ENCODE data around the gene POU3F1. TPM values are rescaled to one million over a fixed set of nuclear protein-coding genes. Genes with fewer than 3 reads are reported as not detected.
A peak's percentile ranks its signal among the peaks of the same experiment; 100 is the strongest.

The POU3F1 gene
- total RNA-seq, 2 experiments from 2014 or later = not detected

DNA sequence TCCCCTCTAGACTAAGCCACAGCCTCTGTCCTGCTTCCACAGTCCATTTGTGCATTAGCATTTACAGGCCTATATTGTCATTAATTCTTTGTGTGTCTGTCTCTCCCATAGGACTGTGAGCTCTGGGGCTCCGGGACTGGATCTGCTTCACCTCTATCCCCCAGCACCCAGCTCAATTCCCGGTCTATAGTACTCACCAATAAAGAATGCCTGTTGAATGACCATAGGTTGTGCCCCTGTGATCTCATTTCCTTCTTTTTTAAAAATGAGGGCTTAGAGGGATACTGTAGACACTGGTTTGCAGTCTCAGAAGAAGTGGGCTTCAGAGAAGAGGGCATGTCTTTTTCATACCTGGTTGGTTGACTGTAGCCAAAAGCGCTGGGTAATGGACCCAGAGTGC is 8.8 kb upstream of the POU3F1 start:
- Mint-ChIP-seq H3K4me3 (no peak overlapping the region), H3K27ac (no peak overlapping the region), H3K27me3 (ENCODE audit: low read depth) (peaks cover 14% of the 10 kb centered on the region), H3K9me3 (ENCODE audit: insufficient read depth) (no peaks in the 10 kb centered on the region), H3K4me1 (ENCODE audit: low read depth) (peaks cover 6% of the 10 kb centered on the region), H3K36me3 (ENCODE audit: low read depth) (no peaks in the 10 kb centered on the region)
- CTCF ChIA-PET = no interaction called here
- ATAC-seq (no peak), DNase-seq (no peak)
- POLR2A ChIA-PET = no interaction called here

DNA sequence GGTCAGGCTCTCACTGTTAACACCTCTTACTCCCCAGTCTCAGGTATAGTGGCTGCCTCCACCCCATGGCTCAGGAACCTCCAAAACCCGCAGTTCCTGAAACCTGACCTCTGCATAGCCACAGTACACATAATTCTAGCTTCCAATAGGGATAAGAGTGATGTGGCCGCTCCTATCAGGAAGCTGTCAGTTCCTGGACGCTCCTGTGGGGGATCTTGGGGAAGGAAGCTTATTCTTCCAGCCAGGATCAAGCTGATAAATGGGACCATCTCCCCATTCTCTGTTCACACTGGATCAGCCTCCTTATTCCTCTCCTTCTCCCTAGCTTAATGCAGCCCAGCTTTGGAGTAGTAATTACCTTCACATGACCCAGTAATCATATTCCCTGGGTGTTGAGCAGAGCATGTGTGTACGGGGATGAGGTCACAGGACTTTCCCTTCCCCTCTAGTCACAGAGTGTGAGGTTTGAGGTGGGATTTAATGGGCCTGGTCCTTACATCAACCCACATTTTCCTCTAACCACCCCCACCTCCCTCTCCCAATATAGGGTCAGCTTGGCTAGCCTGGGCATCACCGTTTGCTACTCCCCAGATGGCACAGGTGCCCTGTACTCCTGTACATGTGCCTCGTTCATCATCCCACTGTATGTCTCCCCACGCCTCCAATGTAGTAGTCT is 7.0 kb upstream of the POU3F1 start:
- no peak overlapping the region for H3K27ac Mint-ChIP-seq
- CTCF ChIA-PET = interaction anchor here (2.2 kb wide), 1 partner anchor 26 kb away, joined by 7 read pairs; no protein-coding TSS in a partner anchor
- peaks cover 20% of the 10 kb centered on the region for H3K27me3 Mint-ChIP-seq (ENCODE audit: low read depth)
- peaks cover 6% of the 10 kb centered on the region for H3K4me1 Mint-ChIP-seq (ENCODE audit: low read depth)
- H3K4me3 Mint-ChIP-seq = no peak overlapping the region
- no peaks in the 10 kb centered on the region for H3K9me3 Mint-ChIP-seq (ENCODE audit: insufficient read depth)
- no peaks in the 10 kb centered on the region for H3K36me3 Mint-ChIP-seq (ENCODE audit: low read depth)
- ATAC-seq (no peak), DNase-seq (no peak)
- POLR2A ChIA-PET = no interaction called here

DNA sequence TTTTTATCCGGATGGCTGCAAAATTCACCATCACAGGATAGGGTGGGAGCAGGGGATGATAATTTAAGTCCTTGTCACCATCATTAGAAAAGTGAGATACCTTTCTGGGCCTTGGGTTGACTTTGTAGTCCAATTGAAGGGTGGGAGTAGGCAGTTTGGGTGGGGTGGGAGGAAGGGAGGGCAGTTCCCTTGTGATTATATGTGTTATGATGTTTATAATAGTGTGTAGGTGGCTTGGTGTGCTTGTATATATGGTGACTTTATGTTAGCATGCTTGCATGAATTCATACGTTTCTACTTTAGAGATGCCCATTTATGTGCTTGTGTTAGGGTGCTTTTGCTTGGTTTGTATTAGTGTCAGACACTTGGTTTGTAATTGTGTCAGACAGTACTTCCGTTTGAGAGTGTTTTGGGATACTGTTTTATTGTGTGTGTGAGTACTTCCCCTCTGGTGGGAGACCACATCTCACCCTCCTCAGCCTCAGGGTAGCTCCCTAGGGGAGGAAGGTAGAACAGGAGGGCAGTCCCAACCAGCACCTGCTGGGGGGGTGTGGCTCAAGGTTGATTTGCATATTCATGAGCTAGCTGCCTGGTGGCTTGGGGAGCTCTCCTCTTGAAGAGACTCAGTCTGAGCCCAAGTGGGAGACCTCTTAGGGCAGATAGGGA is 6.3 kb upstream of the POU3F1 start:
- Mint-ChIP-seq H3K9me3 (ENCODE audit: insufficient read depth) (no peaks in the 10 kb centered on the region), H3K36me3 (ENCODE audit: low read depth) (no peaks in the 10 kb centered on the region), H3K27ac (no peak overlapping the region), H3K4me3 (no peak overlapping the region), H3K4me1 (ENCODE audit: low read depth) (peaks cover 6% of the 10 kb centered on the region), H3K27me3 (ENCODE audit: low read depth) (peaks cover 25% of the 10 kb centered on the region)
- peak; percentile 43 for ATAC-seq
- CTCF ChIA-PET = interaction anchor here (0.9 to 2.2 kb wide), 2 partner anchors 25 to 34 kb away, joined by 3 to 7 read pairs; no protein-coding TSS in a partner anchor
- POLR2A ChIA-PET = no interaction called here
- no peak for DNase-seq

DNA sequence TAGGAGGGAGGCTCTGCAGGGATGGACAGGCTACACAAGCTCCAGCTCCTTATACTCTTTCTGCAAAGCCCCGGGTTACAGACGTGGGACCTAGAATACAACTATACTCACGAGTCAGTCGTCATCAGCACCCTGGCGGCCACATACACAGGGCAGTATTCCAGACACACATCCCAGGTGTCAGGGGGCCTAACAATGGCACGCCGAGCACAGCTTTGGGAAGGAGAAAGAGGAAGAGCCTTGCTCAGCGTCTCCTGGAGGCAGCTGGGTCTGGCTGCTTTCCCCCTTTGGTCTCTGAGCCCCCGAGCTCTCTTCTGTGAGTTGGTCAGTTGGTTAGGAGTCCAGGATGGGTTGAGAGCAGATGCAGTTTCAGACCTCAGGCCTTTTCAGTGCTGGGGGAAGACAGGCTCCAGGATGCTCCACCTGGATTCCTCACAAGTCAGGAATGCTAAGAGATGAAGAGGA is 4.5 kb upstream of the POU3F1 start:
- CTCF ChIA-PET = no interaction called here
- POLR2A ChIA-PET = no interaction called here
- DNase-seq (no peak), ATAC-seq (no peak)
- Mint-ChIP-seq H3K9me3 (ENCODE audit: insufficient read depth) (no peaks in the 10 kb centered on the region), H3K4me1 (ENCODE audit: low read depth) (peaks cover 9% of the 10 kb centered on the region), H3K27ac (no peak overlapping the region), H3K27me3 (ENCODE audit: low read depth) (peaks cover 32% of the 10 kb centered on the region), H3K36me3 (ENCODE audit: low read depth) (no peaks in the 10 kb centered on the region), H3K4me3 (no peak overlapping the region)

DNA sequence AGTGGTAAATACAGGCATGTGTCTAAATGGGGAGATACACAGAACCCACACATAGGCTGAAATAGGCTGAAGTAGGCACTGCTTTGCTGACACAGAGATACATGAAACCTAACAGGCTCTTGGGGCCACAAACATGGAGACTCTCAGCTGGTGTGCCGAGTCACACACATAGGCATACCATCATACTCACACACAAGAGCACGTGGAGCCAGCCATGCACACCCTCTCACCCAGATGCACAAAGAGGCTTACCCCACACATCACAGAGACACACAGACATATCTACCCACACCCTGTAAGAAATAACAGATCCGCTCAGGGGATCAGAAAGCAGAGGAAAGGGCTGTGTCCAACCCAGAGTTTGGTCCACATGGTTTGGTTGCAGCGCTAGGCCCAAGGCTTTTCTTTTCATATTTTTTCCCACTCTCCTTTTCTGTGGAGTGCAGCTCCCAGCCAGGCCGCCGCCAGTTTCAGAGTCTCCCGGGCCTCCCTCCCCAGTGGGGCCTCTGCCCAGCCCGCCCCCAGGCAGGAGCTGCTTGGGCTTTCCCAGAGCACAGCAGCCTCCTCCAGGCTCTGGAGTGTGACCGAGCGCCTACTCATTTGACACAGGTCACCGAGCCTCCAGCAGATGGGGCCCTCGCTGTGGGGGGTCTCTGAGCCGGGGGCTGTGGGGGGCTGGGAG is 3.9 kb upstream of the POU3F1 start:
- peaks cover 33% of the 10 kb centered on the region for H3K27me3 Mint-ChIP-seq (ENCODE audit: low read depth)
- DNase-seq = no peak
- H3K4me3 Mint-ChIP-seq = no peak overlapping the region
- CTCF ChIA-PET = no interaction called here
- POLR2A ChIA-PET = no interaction called here
- no peaks in the 10 kb centered on the region for H3K9me3 Mint-ChIP-seq (ENCODE audit: insufficient read depth)
- no peaks in the 10 kb centered on the region for H3K36me3 Mint-ChIP-seq (ENCODE audit: low read depth)
- no peak for ATAC-seq
- H3K27ac Mint-ChIP-seq = no peak overlapping the region
- H3K4me1 Mint-ChIP-seq (ENCODE audit: low read depth) = peaks cover 10% of the 10 kb centered on the region

DNA sequence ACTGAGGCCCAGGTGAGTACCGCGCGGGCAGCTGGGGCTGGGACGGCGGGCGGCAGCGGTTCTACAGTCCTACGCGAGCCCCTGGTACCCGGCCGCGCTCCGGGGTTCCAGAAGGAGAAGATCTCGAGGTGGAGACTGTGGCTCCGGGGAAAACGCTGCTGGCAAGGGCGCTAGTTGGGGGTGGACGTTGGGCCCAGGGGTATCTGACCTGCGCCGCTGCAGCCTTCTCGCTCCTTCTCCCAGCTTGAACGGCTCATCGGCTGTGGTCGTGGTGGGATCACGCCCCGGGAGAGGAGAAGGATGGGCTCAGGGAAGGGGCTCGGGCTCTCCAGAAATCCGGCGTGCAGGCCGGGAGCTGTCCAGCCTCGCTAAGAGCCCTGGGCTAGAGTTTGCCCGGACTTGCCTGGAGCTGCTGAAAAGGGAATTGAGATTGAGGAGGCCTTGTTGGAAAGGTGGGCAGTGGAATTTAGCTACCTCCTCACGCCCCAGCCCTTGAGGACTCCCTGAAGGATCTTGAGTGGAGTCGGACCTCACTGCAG is 1.1 kb upstream of the POU3F1 start:
- H3K27me3 Mint-ChIP-seq (ENCODE audit: low read depth) = peaks cover 43% of the 10 kb centered on the region
- H3K9me3 Mint-ChIP-seq (ENCODE audit: insufficient read depth) = no peaks in the 10 kb centered on the region
- CTCF ChIA-PET = interaction anchor here (1.8 kb wide), 1 partner anchor 25 kb away, joined by 8 read pairs; no protein-coding TSS in a partner anchor
- no peak for DNase-seq
- POLR2A ChIA-PET = interaction anchor here (0.5 kb wide), 1 partner anchor 197 kb away, joined by 3 read pairs; no protein-coding TSS in a partner anchor
- H3K27ac Mint-ChIP-seq = no peak overlapping the region
- no peaks in the 10 kb centered on the region for H3K36me3 Mint-ChIP-seq (ENCODE audit: low read depth)
- H3K4me1 Mint-ChIP-seq (ENCODE audit: low read depth) = peaks cover 10% of the 10 kb centered on the region
- H3K4me3 Mint-ChIP-seq = peak overlapping the region; percentile 70
- no peak for ATAC-seq

DNA sequence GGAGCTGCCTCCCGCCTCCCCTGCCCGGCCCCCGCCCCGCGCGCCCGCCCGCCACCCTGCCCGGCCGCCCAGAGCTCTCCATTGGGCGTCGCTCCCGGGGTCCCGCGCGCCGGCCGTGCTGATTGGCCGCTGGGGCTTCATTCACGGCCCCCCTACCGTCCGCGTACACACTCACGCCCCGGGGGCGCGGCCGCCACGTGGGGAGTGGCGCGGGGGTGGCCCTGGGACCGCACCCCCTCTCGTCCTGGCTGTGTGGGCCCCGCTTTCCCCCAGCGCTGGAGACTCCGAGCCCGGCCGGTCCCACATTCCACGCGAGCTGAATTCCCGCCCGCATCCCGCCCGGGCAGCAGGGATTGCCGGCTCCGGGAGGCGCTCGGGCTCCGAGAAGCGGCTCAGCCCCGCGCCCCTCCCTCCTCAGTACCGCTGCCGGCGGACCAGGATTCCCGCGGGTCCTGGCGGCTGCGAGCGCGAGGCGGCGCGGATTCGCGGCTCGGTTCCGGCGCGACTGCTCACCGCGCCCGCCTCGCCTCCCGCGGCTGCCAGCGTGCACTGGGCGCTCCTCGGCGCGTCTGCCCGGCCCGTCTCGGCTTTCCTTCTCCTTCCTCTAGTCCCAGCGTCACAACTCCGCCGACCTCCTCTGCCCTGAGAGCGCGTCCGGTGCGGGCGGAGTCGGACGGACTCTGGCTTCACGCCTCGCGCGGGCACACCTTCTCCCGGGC is 450 bp upstream of the POU3F1 start:
- ChIA-PET POLR2A (no interaction called here), CTCF (interaction anchor here (0.9 to 1.8 kb wide), 2 partner anchors 25 to 28 kb away, joined by 3 to 8 read pairs; no protein-coding TSS in a partner anchor)
- peak; percentile 89 for ATAC-seq
- no peak overlapping the region for H3K27ac Mint-ChIP-seq
- no peaks in the 10 kb centered on the region for H3K9me3 Mint-ChIP-seq (ENCODE audit: insufficient read depth)
- DNase-seq = peak; percentile 75
- peak overlapping the region; percentile 70 for H3K4me3 Mint-ChIP-seq
- peaks cover 47% of the 10 kb centered on the region for H3K27me3 Mint-ChIP-seq (ENCODE audit: low read depth)
- H3K36me3 Mint-ChIP-seq (ENCODE audit: low read depth) = no peaks in the 10 kb centered on the region
- peaks cover 10% of the 10 kb centered on the region for H3K4me1 Mint-ChIP-seq (ENCODE audit: low read depth)

DNA sequence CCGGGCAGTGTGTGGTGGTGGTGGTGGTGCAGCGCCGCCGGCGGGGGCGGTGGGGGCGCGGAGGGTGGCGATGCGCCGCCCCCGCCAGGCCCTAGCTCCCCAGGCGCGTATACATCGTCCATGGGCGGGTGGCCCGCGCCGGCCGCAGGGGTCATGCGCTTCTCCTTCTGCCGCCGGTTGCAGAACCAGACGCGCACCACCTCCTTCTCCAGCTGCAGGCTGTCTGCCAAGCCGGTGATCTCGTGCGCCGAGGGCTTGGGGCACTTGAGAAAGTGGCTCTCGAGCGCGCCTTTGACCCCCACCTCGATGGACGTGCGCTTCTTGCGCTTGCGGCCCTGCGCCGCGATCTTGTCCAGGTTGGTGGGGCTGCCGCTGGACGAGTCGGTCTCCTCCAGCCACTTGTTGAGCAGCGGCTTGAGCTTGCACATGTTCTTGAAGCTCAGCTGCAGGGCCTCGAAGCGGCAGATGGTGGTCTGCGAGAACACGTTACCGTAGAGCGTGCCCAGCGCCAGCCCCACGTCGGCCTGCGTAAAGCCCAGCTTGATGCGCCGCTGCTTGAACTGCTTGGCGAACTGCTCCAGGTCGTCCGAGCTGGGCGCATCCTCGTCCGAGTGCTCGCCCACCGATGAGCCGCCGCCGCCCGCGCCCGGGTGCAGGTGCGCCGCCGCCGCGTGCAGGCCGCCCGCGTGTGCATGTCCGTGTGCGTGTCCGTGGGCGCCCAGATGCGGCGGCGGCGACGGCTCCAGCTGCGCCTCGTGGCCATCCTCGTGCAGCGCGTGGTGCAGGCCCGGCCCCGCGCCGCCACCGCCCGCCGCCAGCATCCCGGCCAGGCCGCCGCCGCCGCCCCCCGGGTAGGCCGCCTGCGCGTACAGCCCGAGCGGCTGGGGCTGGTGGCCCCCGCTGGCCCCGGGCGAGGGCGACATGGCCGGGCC is 926 bp downstream of the POU3F1 start:
- H3K36me3 Mint-ChIP-seq (ENCODE audit: low read depth) = no peaks in the 10 kb centered on the region
- H3K27me3 Mint-ChIP-seq (ENCODE audit: low read depth) = peaks cover 56% of the 10 kb centered on the region
- no peak for DNase-seq
- peak overlapping the region; percentile 8 for H3K4me3 Mint-ChIP-seq
- H3K9me3 Mint-ChIP-seq (ENCODE audit: insufficient read depth) = no peaks in the 10 kb centered on the region
- ChIA-PET CTCF (no interaction called here), POLR2A (interaction anchor here (1.0 kb wide), 1 partner anchor 239 kb away, joined by 3 read pairs; the partner anchor contains the start of gene C1orf122)
- H3K4me1 Mint-ChIP-seq (ENCODE audit: low read depth) = peaks cover 10% of the 10 kb centered on the region
- no peak overlapping the region for H3K27ac Mint-ChIP-seq
- no peak for ATAC-seq

DNA sequence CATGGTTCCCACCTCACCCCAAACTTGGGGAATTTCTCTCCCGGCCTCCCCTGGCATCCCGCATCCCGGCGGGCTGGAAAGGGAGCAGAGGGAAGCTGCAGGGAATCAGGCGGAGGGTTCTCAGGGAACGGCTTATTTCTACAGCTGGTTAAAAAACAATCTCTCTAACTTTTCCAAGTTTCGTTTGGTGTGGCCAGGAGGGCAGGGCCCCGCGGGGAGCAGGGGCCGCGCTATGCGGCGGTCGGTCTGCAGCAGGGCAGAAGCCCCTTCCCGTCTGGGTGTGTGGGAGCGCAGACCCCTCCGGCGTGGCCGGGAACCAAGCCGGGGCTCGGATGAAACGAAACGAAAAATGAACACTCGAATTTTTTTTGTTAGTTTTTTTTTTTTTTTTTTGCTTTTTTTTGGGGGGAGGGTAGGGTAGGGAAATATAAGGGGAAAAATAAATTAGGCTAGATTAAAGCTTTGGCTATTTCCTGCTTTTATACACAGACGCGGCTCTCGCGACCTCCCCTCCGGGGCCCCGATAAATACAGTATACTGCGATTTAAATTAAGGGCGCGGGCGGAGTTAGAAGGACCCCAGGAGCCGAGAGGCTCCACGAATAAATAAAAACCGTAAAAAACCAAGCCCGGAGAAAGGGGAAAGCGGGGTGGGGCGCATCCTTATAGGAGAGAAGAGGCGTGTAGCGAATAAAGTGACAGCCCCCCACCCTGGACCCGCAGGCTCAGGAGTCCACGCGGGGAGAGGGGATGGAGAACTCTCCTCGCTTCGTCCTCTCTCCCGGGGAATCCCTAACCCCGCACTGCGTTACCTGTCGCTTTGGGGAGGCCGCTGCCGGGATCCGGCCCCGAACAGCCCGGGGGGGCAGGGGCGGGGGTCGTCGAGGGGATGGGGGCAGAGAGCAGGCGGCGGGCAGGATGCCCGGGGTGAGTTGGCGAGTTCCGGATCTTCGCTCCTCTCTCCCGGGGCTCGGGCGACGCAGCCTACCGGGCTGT is 2.1 kb downstream of the POU3F1 start:
- Mint-ChIP-seq H3K27ac (no peak overlapping the region), H3K4me3 (peak overlapping the region; percentile 31)
- POLR2A ChIA-PET = interaction anchor here (1.0 kb wide), 1 partner anchor 237 kb away, joined by 3 read pairs; the partner anchor contains the start of gene C1orf122

More for the DNA sequence above, 2.1 kb downstream of the POU3F1 start:
- CTCF ChIA-PET = no interaction called here
- ATAC-seq (no peak), DNase-seq (no peak)
- Mint-ChIP-seq H3K4me1 (ENCODE audit: low read depth) (peaks cover 10% of the 10 kb centered on the region), H3K9me3 (ENCODE audit: insufficient read depth) (no peaks in the 10 kb centered on the region), H3K27me3 (ENCODE audit: low read depth) (peaks cover 61% of the 10 kb centered on the region), H3K36me3 (ENCODE audit: low read depth) (no peaks in the 10 kb centered on the region)
